HL-60 (cell line): ENCODE results near the gene PSMB7.

Experiments used
- CTCF ChIP-seq: IDR thresholded peaks from one replicate; pipeline ENCODE4 v1.5.1; 2011; ENCODE audit warnings: low read length, control low read depth, inconsistent platforms; ENCODE audit not compliant: insufficient read depth
- GABPA ChIP-seq: IDR thresholded peaks from 2 replicates; pipeline ENCODE4 v1.6.1; 2012; ENCODE audit warnings: low read depth
- POLR2AphosphoS5 ChIP-seq: IDR thresholded peaks from 2 replicates; pipeline ENCODE4 v1.6.1; 2012; ENCODE audit warnings: low read depth
- TF ChIP-seq, protein P1 (sequence below): IDR thresholded peaks from 2 replicates; pipeline ENCODE4 v1.6.1; 2012; ENCODE audit warnings: low read depth; ENCODE audit not compliant: insufficient replicate concordance

GRCh38 chr9:124356745-124357390, 58.4 kb downstream of the PSMB7 start:
- TF ChIP-seq GABPA (no peak), POLR2AphosphoS5 (no peak), CTCF (no peak)
- TF ChIP-seq, protein P1, sequence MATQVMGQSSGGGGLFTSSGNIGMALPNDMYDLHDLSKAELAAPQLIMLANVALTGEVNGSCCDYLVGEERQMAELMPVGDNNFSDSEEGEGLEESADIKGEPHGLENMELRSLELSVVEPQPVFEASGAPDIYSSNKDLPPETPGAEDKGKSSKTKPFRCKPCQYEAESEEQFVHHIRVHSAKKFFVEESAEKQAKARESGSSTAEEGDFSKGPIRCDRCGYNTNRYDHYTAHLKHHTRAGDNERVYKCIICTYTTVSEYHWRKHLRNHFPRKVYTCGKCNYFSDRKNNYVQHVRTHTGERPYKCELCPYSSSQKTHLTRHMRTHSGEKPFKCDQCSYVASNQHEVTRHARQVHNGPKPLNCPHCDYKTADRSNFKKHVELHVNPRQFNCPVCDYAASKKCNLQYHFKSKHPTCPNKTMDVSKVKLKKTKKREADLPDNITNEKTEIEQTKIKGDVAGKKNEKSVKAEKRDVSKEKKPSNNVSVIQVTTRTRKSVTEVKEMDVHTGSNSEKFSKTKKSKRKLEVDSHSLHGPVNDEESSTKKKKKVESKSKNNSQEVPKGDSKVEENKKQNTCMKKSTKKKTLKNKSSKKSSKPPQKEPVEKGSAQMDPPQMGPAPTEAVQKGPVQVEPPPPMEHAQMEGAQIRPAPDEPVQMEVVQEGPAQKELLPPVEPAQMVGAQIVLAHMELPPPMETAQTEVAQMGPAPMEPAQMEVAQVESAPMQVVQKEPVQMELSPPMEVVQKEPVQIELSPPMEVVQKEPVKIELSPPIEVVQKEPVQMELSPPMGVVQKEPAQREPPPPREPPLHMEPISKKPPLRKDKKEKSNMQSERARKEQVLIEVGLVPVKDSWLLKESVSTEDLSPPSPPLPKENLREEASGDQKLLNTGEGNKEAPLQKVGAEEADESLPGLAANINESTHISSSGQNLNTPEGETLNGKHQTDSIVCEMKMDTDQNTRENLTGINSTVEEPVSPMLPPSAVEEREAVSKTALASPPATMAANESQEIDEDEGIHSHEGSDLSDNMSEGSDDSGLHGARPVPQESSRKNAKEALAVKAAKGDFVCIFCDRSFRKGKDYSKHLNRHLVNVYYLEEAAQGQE, result no peak
